ENCODE measurements around the gene PKLR.
A peak's percentile ranks its signal among the peaks of the same experiment; 100 is the strongest.
"Not testable (repeated sequence)": the region's sequence is repeated elsewhere in the genome, so short reads cannot be mapped to it uniquely, and the experiment has no call there.

PKLR gene

DNA sequence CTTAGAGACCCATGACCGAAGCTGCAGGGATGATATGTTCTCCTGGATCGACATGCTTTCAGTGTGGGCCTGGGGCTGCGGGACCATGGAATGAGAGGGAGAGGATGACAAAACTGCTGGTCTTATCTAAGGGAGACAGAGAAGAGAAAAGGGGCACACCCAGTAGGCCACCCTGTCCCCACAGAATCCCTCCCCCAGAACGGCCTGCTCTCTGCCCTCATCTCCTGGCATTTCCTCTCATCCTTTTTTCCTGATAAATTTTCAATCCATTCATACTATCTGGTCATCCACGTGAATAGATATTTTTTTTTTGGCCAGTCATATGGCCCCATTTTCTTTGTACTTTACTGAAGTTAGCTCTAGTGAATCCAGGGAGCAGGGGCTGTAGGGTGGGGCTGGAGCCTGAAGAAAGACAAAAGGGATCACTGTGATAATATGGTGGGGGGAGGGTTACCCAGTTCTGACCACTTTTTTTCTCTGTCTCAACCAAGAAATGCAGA, at the start of gene PKLR:
TSS of gene PKLR (minus strand) at position 97 of the 500 bp plus-strand sequence. CDS start at position 54, 43 bp downstream.
- Histone ChIP-seq H3K9me3 (no peaks in the 10 kb centered on the region), H3K36me3 (replicated peaks) (no peaks in the 10 kb centered on the region), H3K4me3 (no peak within 1 kb of the TSS), H3K27me3 (ENCODE audit: low read depth) (no peaks in the 10 kb centered on the region), H3K4me1 (no peaks in the 10 kb centered on the region)
- DNase-seq (ENCODE audit: low spot score in 2 of 2) = no peak
- in situ Hi-C loops (cut with MboI; ENCODE audit: low sequenced_read_pairs) = no loop called here

- Histone ChIP-seq H3K36me3 (replicated peaks) (peaks cover 66% of the 10 kb centered on the region), H3K27me3 (ENCODE audit: low read depth) (no peaks in the 10 kb centered on the region), H3K4me1 (no peaks in the 10 kb centered on the region), H3K9me3 (no peaks in the 10 kb centered on the region), H3K4me3 (no peak overlapping the region)
- in situ Hi-C loops (cut with MboI; ENCODE audit: low sequenced_read_pairs) = no loop called here
- no peak for DNase-seq (ENCODE audit: low spot score in 2 of 2)
These were observed 41.6 kb upstream of the PKLR start for GRCh38 chr1:155342842-155343241.

GRCh38 chr1:155339515-155340097, 38.4 kb upstream of the PKLR start:
- H3K27me3 ChIP-seq (ENCODE audit: low read depth) = no peaks in the 10 kb centered on the region
- H3K36me3 ChIP-seq (replicated peaks) = peaks cover 65% of the 10 kb centered on the region
- in situ Hi-C loops (cut with MboI; ENCODE audit: low sequenced_read_pairs) = no loop called here
- H3K9me3 ChIP-seq = no peaks in the 10 kb centered on the region
- no peak for DNase-seq (ENCODE audit: low spot score in 2 of 2)
- no peak overlapping the region for H3K4me3 ChIP-seq
- no peaks in the 10 kb centered on the region for H3K4me1 ChIP-seq

- DNase-seq (ENCODE audit: low spot score in 2 of 2) = no peak
- H3K4me1 ChIP-seq = no peaks in the 10 kb centered on the region
- in situ Hi-C loops (cut with MboI; ENCODE audit: low sequenced_read_pairs) = no loop called here
- H3K9me3 ChIP-seq = no peaks in the 10 kb centered on the region
- H3K4me3 ChIP-seq = no peak overlapping the region
- H3K36me3 ChIP-seq (replicated peaks) = peaks cover 64% of the 10 kb centered on the region
- H3K27me3 ChIP-seq (ENCODE audit: low read depth) = no peaks in the 10 kb centered on the region
These were observed 33.7 kb upstream of the PKLR start for GRCh38 chr1:155334962-155335361.

DNA sequence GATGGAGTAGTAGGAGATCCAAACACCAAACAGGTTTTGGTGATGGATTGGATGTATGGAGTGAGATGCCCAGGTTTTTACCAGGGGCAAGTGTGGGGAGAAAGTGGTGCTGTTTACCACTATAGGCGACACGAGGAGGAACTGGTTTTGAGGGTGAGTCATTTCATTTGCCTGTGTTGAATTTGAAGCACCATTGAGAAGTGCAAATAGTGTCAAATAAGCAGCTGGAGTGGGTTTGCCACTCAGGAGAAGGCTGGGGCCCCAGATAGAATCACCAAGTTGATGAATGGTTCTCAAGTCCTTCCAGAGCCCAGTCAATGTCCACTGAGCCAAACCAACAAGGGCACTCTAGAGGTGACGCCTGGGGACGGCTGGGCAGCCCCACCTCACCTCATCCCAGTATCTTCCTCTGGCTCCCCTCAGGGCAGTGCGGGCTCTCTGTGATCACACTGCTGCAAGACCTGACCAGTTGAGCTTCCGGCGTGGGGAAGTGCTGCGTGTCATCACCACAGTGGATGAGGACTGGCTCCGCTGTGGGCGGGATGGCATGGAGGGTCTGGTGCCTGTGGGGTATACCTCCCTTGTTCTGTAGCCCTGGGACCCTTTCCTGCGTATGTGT, 28.9 kb upstream of the PKLR start:
- Histone ChIP-seq H3K9me3 (no peaks in the 10 kb centered on the region), H3K27me3 (ENCODE audit: low read depth) (no peaks in the 10 kb centered on the region), H3K36me3 (replicated peaks) (peaks cover 60% of the 10 kb centered on the region), H3K4me3 (no peak overlapping the region), H3K4me1 (no peaks in the 10 kb centered on the region; the same call in 1 of the 2 replicates)
- in situ Hi-C loops (cut with MboI; ENCODE audit: low sequenced_read_pairs) = no loop called here
- DNase-seq (ENCODE audit: low spot score in 2 of 2) = no peak

- H3K27me3 ChIP-seq (ENCODE audit: low read depth); DNase-seq (ENCODE audit: low spot score in 2 of 2); H3K9me3 ChIP-seq; H3K4me3 ChIP-seq; H3K4me1 ChIP-seq; in situ Hi-C loops (cut with MboI; ENCODE audit: low sequenced_read_pairs): not testable (repeated sequence)
- peaks cover 60% of the 10 kb centered on the region for H3K36me3 ChIP-seq (replicated peaks)
These were observed 27.6 kb upstream of the PKLR start for GRCh38 chr1:155328856-155329255.

DNA sequence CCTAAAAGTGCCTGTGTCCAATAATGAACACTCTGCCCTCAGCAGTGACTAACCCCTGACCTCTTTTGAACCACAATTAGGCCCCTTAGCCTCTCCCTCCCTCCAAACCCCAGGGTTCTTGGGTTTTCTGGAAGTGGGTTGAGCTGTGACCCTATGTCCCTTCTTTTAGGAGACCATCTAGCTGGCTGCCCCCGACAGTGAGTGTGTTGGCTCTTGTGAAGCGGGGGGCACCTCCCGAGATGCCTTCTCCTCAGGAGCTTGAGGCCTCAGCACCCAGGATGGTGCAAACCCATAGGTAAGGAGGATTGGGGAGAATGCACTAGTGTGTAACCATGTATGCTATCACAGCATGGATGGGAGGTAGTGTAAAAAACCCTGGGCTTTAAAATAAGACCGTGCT, 26.7 kb upstream of the PKLR start:
- Histone ChIP-seq H3K4me1 (no peaks in the 10 kb centered on the region; the same call in 1 of the 2 replicates), H3K9me3 (no peaks in the 10 kb centered on the region), H3K36me3 (replicated peaks) (peaks cover 51% of the 10 kb centered on the region), H3K4me3 (no peak overlapping the region), H3K27me3 (ENCODE audit: low read depth) (no peaks in the 10 kb centered on the region)
- in situ Hi-C loops (cut with MboI; ENCODE audit: low sequenced_read_pairs) = no loop called here
- no peak for DNase-seq (ENCODE audit: low spot score in 2 of 2)

DNA sequence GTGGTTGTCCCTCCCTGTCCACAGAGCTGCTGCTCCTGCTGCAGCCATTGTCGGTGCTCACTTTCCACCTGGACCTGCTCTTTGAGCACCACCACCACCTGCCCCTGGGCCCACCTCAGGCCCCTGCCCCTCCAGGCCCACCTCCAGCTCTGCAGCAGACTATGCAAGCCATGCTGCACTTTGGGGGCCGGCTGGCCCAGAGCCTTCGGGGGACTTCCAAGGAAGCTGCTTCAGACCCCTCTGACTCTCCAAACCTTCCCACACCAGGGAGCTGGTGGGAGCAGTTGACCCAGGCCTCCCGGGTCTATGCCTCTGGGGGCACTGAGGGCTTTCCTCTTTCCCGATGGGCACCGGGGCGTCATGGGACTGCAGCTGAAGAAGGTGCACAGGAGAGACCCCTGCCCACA, 25.4 kb upstream of the PKLR start:
- peaks cover 9% of the 10 kb centered on the region; the same call in 1 of the 2 replicates for H3K4me1 ChIP-seq
- no peak for DNase-seq (ENCODE audit: low spot score in 2 of 2)
- H3K36me3 ChIP-seq (replicated peaks) = peaks cover 53% of the 10 kb centered on the region
- in situ Hi-C loops (cut with MboI; ENCODE audit: low sequenced_read_pairs) = no loop called here
- H3K27me3 ChIP-seq (ENCODE audit: low read depth) = no peaks in the 10 kb centered on the region
- no peaks in the 10 kb centered on the region for H3K9me3 ChIP-seq
- H3K4me3 ChIP-seq = no peak overlapping the region

GRCh38 chr1:155326020-155326526, 24.8 kb upstream of the PKLR start:
- H3K4me1 ChIP-seq = peaks cover 9% of the 10 kb centered on the region; the same call in 1 of the 2 replicates
- H3K4me3 ChIP-seq = no peak overlapping the region
- no peak for DNase-seq (ENCODE audit: low spot score in 2 of 2)
- H3K9me3 ChIP-seq = no peaks in the 10 kb centered on the region
- in situ Hi-C loops (cut with MboI; ENCODE audit: low sequenced_read_pairs) = no loop called here
- H3K36me3 ChIP-seq (replicated peaks) = peaks cover 55% of the 10 kb centered on the region
- no peaks in the 10 kb centered on the region for H3K27me3 ChIP-seq (ENCODE audit: low read depth)

DNA sequence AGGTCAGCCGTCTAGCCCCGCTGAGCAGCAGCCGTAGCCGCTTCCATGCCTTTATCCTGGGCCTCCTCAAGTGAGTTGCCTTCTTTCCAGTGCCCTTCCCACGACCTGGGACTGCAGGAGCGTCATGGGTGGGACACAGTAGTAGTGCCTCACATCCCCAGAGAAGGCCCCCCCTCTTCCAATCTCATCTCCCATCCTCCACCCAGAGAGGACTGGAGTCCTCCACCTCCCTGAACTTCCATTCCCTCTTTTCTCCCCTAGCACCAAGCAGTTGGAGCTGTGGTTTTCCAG, 24.3 kb upstream of the PKLR start:
- Histone ChIP-seq H3K36me3 (replicated peaks) (peaks cover 53% of the 10 kb centered on the region), H3K9me3 (no peaks in the 10 kb centered on the region), H3K4me1 (peaks cover 9% of the 10 kb centered on the region; the same call in 1 of the 2 replicates), H3K4me3 (peak overlapping the region; percentile 68), H3K27me3 (ENCODE audit: low read depth) (no peaks in the 10 kb centered on the region)
- no peak for DNase-seq (ENCODE audit: low spot score in 2 of 2)
- in situ Hi-C loops (cut with MboI; ENCODE audit: low sequenced_read_pairs) = no loop called here

DNA sequence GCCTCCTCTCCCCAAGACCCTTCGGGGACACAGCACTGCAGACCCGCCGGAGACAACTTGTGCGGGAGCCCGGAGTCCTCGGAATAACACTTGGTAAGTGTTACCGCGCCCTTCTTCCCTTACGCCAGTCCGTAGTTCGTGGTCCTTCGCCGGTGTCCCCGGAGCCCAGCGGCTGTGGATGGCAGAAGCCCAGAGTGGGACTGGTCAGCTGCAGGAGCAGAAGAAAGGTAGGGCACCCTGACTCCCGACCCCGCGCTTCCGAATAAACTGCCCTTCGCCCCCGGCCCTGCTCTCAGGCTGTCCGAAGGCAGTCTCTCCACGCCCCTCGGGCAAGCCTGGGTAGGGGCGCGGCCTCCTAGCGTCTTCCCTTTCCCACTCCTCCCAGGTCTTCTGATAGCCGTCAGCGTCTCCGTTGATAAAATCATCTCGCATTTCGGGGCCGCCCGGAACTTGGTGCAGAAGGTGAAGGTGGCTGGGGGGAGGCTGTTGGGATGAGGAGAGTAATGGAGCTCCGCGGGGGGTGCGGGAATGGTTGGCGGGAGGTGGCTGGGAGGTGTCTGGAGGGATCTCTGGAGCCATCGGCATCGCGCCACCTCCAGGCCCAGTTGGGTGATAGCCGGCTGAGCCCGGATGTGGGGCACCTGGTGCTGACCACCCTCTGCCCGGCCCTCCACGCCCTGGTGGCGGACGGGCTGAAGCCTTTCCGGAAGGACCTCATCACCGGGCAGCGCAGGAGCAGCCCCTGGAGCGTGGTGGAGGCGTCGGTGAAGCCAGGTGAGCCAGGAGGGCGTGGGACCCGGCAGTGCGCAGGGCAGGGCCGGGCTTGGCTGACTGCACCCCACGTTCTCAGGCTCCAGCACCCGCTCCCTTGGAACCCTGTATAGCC, 23.7 kb upstream of the PKLR start:
- peaks cover 9% of the 10 kb centered on the region; the same call in 1 of the 2 replicates for H3K4me1 ChIP-seq
- peak overlapping the region; percentile 68 for H3K4me3 ChIP-seq
- no peaks in the 10 kb centered on the region for H3K27me3 ChIP-seq (ENCODE audit: low read depth)
- H3K36me3 ChIP-seq (replicated peaks) = peaks cover 53% of the 10 kb centered on the region
- H3K9me3 ChIP-seq = no peaks in the 10 kb centered on the region
- in situ Hi-C loops (cut with MboI; ENCODE audit: low sequenced_read_pairs) = no loop called here
- DNase-seq (ENCODE audit: low spot score in 2 of 2) = peak; percentile 51 to 83

DNA sequence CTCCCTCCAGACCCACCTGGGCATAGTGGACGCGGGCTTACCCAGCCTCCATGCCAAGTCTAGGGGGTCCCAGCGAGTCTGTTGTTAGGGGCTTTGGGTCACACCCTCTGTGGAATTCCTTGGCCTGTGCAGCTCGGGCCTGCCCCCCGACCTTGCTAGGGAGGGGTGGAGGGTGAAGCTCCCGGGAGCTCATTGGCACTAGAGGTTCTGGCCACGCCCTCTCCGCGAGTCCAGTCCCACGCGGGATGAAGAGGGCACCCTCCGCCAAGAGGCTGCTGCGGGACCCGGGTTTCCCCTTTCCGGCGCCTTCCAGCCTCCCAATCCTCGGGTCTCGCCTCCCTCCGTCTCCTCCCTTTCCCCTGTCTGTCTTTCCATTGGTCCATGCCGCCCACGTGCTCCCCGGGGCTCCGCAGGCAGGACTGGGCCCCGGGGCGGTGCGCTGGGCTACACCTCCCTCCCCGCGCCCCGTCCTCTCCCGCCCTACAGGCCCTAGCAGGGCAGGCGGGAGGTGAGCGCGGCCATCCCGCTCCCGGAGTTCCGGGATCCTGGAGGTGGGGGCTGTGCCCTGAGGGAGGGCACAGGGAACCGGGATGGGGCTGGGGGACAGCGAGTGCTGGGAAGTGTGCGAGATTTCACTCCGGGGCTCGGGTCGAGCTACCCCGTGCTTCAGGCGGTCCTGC, 22.9 kb upstream of the PKLR start:
- H3K36me3 ChIP-seq (replicated peaks) = peaks cover 59% of the 10 kb centered on the region
- in situ Hi-C loops (cut with MboI; ENCODE audit: low sequenced_read_pairs) = no loop called here

GRCh38 chr1:155323729-155324036, 22.4 kb upstream of the PKLR start:
- Histone ChIP-seq H3K4me1 (peaks cover 9% of the 10 kb centered on the region; the same call in 1 of the 2 replicates), H3K4me3 (peak overlapping the region; percentile 68), H3K27me3 (ENCODE audit: low read depth) (no peaks in the 10 kb centered on the region), H3K9me3 (no peaks in the 10 kb centered on the region), H3K36me3 (replicated peaks) (peaks cover 60% of the 10 kb centered on the region)
- in situ Hi-C loops (cut with MboI; ENCODE audit: low sequenced_read_pairs) = no loop called here
- peak; percentile 80 to 89 for DNase-seq (ENCODE audit: low spot score in 2 of 2)

More for the DNA sequence above, 22.9 kb upstream of the PKLR start:
- no peaks in the 10 kb centered on the region for H3K9me3 ChIP-seq
- DNase-seq (ENCODE audit: low spot score in 2 of 2) = peak; percentile 98
- H3K4me3 ChIP-seq = peak overlapping the region; percentile 68
- H3K4me1 ChIP-seq = peaks cover 9% of the 10 kb centered on the region; the same call in 1 of the 2 replicates
- H3K27me3 ChIP-seq (ENCODE audit: low read depth) = no peaks in the 10 kb centered on the region

All from HAP-1 (cell line).